HCEC 1CT (cell line): ENCODE data around the gene CGRRF1.

Experiments
- DNase-seq: peaks from one replicate; pipeline ENCODE4 v3.0.0-alpha.2; 2017

Gene CGRRF1

GRCh38 chr14:54509546-54510501, at the start of gene CGRRF1:
CGRRF1 (plus strand) TSS chr14:54509906; CDS start chr14:54509960, 54 bp downstream.
- DNase-seq, result peak; percentile 98

- no peak for DNase-seq
These were observed 47.7 kb upstream of the CGRRF1 start for GRCh38 chr14:54462048-54462447.

- DNase-seq, result no peak
These were observed 44.1 kb upstream of the CGRRF1 start for GRCh38 chr14:54465654-54466053.

- no peak for DNase-seq
These were observed 42.4 kb upstream of the CGRRF1 start for GRCh38 chr14:54467280-54467679.

- DNase-seq, result no peak
These were observed 39.0 kb upstream of the CGRRF1 start for GRCh38 chr14:54470701-54471100.

GRCh38 chr14:54471641-54472040, 38.1 kb upstream of the CGRRF1 start:
- no peak for DNase-seq

GRCh38 chr14:54472315-54472714, 37.4 kb upstream of the CGRRF1 start:
- no peak for DNase-seq

GRCh38 chr14:54474232-54474793, 35.4 kb upstream of the CGRRF1 start:
- no peak for DNase-seq

- DNase-seq, result no peak
These were observed 34.4 kb upstream of the CGRRF1 start for GRCh38 chr14:54475187-54475899.

GRCh38 chr14:54475911-54476310, 33.8 kb upstream of the CGRRF1 start:
- DNase-seq, result no peak

- DNase-seq, result no peak
These were observed 31.0 kb upstream of the CGRRF1 start for GRCh38 chr14:54478636-54479215.

- DNase-seq, result no peak
These were observed 28.7 kb upstream of the CGRRF1 start for GRCh38 chr14:54480830-54481562.

- peak; percentile 8 for DNase-seq
These were observed 28.0 kb upstream of the CGRRF1 start for GRCh38 chr14:54481695-54482094.

- DNase-seq, result no peak
These were observed 26.5 kb upstream of the CGRRF1 start for GRCh38 chr14:54483073-54483745.

GRCh38 chr14:54483846-54484245, 25.9 kb upstream of the CGRRF1 start:
- no peak for DNase-seq

- no peak for DNase-seq
These were observed 23.0 kb upstream of the CGRRF1 start for GRCh38 chr14:54486685-54487084.

GRCh38 chr14:54487771-54488170, 21.9 kb upstream of the CGRRF1 start:
- peak; percentile 65 for DNase-seq

GRCh38 chr14:54488318-54488645, 21.4 kb upstream of the CGRRF1 start:
- no peak for DNase-seq

- peak; percentile 90 for DNase-seq
These were observed 20.9 kb upstream of the CGRRF1 start, which contains the start of gene GMFB for GRCh38 chr14:54488646-54489317. GMFB (minus strand) TSS chr14:54488980; CDS start chr14:54488927, 53 bp downstream.

GRCh38 chr14:54489318-54489683, 20.4 kb upstream of the CGRRF1 start:
- no peak for DNase-seq

GRCh38 chr14:54489731-54490444, 19.8 kb upstream of the CGRRF1 start:
- DNase-seq, result no peak
